Adrenal gland (tissue), 12 donors: ENCODE data around the gene SLC22A14. TPM values are rescaled to one million over a fixed set of nuclear protein-coding genes. Genes with fewer than 3 reads are reported as not detected.
"Not testable (repeated sequence)": the region's sequence is repeated elsewhere in the genome, so short reads cannot be mapped to it uniquely, and the experiment has no call there.

Experiments used
- DNase-seq, 7 donors: peaks; one replicate each; pipeline ENCODE4 v3.0.0-alpha.2; 2019 to 2020
- H3K27ac ChIP-seq, 5 donors: fragments of 200-600 bp; sonication (generic) in 4 of 5; 1 replicate in 3 of 5; 2 replicates in 2 of 5; pipeline versions ENCODE4 v1.5.1 to v1.8.0; 2016 to 2020; ENCODE audit warnings: mild to moderate bottlenecking in 1 of 5
- H3K27me3 ChIP-seq: fragments of 200-600 bp; 2 replicates; pipeline ENCODE4 v1.8.0; 2021
- H3K36me3 ChIP-seq, 2 donors: fragments of 200-600 bp; replicated peaks in 1 of 2; 1 replicate in 1 of 2; 2 replicates in 1 of 2; pipeline versions ENCODE4 v1.5.1 to v1.8.0; 2018 to 2022
- H3K4me1 ChIP-seq, 2 donors: fragments of 200-600 bp; replicated peaks in 1 of 2; 1 replicate in 1 of 2; 2 replicates in 1 of 2; pipeline versions ENCODE4 v1.5.1 to v1.8.0; 2018 to 2021
- H3K4me3 ChIP-seq, 4 donors: fragments of 200-600 bp; sonication (generic) in 3 of 4; one replicate each; pipeline ENCODE4 v1.5.1; 2016 to 2018
- H3K9me3 ChIP-seq, 3 donors: fragments of 200-600 bp; sonication (generic) in 1 of 3; replicated peaks in 1 of 3; 1 replicate in 2 of 3; 2 replicates in 1 of 3; pipeline versions ENCODE4 v1.5.1 to v1.8.0; 2016 to 2021
- CTCF ChIP-seq, 6 experiments: fragments of 450-650 bp in 4 of 6; fragments of 200-600 bp in 2 of 6; sonication (generic) in 1 of 6; IDR thresholded peaks; 1 replicate in 5 of 6; 2 replicates in 1 of 6; pipeline versions ENCODE4 v1.5.1 to v1.8.0; 2016 to 2021; ENCODE audit warnings: antibody characterized with exemption in 6 of 6, mild to moderate bottlenecking in 2 of 6, moderate library complexity in 1 of 6
- POLR2A ChIP-seq, 2 donors: fragments of 450-650 bp; IDR thresholded peaks; one replicate each; pipeline ENCODE4 v1.6.1; 2017; ENCODE audit warnings: antibody characterized with exemption in 2 of 2, mild to moderate bottlenecking in 2 of 2, moderate library complexity in 1 of 2
- WGBS, 4 donors: extraction: QIAGEN DNeasy Blood & Tissue Kit in 2 of 4; methylation state at CpG; one replicate each; pipeline versions ENCODE4 v1.1.5 to v1.1.7; 2013 to 2017; 5-methylcytosine and 5-hydroxymethylcytosine counted together
- intact Hi-C, 2 donors: fragments of 100-400 bp; cut with DNase I; formaldehyde crosslinking; loops; one replicate each; pipeline versions ENCODE4 v1.14.1 to v1.15.0; 2022 to 2023
- polyA plus RNA-seq, 3 donors: library from polyadenylated mRNA; stranded (reverse); fragments of 200-250 nt in 2 of 3; fragments of 350-450 nt in 1 of 3; fragmentation: Illumina TruSeq in 1 of 3; extraction: RNeasy Lipid Tissue Mini Kit (QIAGEN cat#74804) in 1 of 3; gene quantifications; one replicate each; pipeline ENCODE4 v1.2.3, GENCODE V29; 2013 to 2014
- total RNA-seq, 9 donors: library from RNA; depleted of rRNA in 4 of 9; stranded (reverse); fragments of >200 nt in 4 of 9; fragments of 120-200 nt in 1 of 9; fragmentation: NEBNext Ultra II Directional in 1 of 9; extraction: Animal tissue kit (Norgen Biotek cat#: 25700) in 1 of 9; gene quantifications; one replicate each; pipeline versions ENCODE4 v1.1.0 to v1.2.4, GENCODE V29; 2013 to 2023
- donor health status: healthy with polysubstance abuse.
- donor health status: Bipolar disorder and iron deficiency.
- donor health status: DM: yes; HTN: yes; CAD: no.
- donor health status: DM: no; HTN: no; CAD: no.
- donor health status: DM: no; HTN: no; CAD: no.
- donor health status: DM: yes; HTN: yes; CAD: no.

SLC22A14 gene
- total and polyA plus RNA-seq, 12 donors = 0.07 to 0.32 (median 0.11) TPM; not detected in 5

DNA sequence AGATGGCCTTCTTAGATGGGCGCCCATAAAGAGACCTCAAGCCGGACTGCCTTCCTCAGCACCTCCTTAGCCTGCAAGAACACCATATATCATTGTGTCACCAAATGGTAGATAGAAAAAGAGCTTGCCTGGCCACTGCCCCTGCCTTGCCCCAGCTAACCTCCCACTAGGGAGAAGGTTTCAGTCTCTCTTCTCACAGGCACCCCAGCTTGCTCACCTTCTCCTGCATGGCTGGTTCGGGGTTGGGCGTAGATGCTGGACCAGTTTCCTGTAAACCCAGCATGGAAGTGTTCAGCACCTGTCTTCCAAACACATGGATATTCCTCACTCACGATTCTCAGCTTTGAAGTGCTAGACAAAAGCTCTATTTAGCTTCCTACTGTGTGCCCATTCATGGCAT, 3.3 kb upstream of the SLC22A14 start:
- 84 to 93% (median 90%) methylated on average over 5 of the region's 5 CpGs for WGBS, 4 donors
- DNase-seq = no peak
- H3K36me3 ChIP-seq = no peaks in the 10 kb centered on the region
- intact Hi-C loops = no loop called here
- H3K27ac ChIP-seq = no peak overlapping the region
- no peak overlapping the region for H3K4me3 ChIP-seq
- H3K9me3 ChIP-seq = no peaks in the 10 kb centered on the region
- TF ChIP-seq CTCF (IDR thresholded peaks at IDR 0.05) (no peak), POLR2A (IDR thresholded peaks at IDR 0.05) (no peak)
- no peaks in the 10 kb centered on the region for H3K4me1 ChIP-seq
- no peaks in the 10 kb centered on the region for H3K27me3 ChIP-seq

DNA sequence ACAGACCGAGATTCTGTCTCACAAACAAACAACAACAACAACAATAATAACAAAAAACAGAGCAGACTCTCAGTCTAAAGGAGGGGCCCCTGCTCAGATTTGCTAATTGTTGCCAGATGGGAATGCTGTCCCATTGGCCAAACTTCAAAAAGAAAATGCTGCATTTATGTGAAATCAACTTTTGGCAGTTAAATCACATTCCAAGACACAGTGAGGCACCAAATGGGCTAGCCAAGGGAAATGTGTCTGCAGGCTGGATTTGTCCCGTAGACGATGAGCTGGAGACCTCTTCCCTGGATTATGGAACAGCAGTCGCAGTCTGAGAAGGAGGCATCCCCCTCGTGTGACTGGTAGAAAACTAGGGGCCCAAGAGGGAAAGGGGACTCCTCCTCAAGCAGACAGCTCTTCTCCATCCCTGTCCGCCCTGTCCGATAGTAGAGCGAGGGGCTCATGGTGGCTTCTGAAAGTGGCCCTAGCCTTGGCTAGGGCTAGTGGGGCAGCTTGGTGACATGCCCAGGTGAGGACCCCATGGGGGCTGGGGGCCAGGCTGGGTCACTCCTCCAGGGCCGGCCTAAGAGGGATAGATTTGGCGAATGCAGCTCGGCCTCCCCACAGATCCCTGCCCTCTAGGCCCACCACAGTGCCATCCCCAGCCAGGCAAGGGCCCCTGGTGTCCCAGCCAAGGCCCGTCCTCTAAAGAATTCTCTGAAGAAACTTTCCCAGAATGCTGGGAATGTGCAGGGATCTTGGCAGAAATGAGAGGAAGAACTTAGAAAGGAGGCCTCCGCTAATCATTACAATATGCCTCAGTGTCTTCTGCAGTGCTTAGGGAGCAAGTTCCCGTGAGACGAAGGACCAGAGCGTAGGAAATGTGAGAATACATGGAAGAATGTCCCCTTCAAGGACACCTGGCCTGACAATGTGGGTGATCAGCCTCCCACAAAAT, 2.0 kb downstream of the SLC22A14 start:
- intact Hi-C loops = no loop called here
- WGBS, 4 donors = 85 to 91% (median 88%) methylated on average over 9 to 16 of the region's 16 CpGs
- DNase-seq = no peak
- H3K27me3 ChIP-seq = no peaks in the 10 kb centered on the region
- H3K4me3 ChIP-seq = no peak overlapping the region
- TF ChIP-seq POLR2A (IDR thresholded peaks at IDR 0.05) = no peak
- TF ChIP-seq CTCF (IDR thresholded peaks at IDR 0.05) = no peak
- no peaks in the 10 kb centered on the region for H3K9me3 ChIP-seq
- no peaks in the 10 kb centered on the region for H3K4me1 ChIP-seq
- H3K27ac ChIP-seq = no peak overlapping the region
- H3K36me3 ChIP-seq = no peaks in the 10 kb centered on the region

DNA sequence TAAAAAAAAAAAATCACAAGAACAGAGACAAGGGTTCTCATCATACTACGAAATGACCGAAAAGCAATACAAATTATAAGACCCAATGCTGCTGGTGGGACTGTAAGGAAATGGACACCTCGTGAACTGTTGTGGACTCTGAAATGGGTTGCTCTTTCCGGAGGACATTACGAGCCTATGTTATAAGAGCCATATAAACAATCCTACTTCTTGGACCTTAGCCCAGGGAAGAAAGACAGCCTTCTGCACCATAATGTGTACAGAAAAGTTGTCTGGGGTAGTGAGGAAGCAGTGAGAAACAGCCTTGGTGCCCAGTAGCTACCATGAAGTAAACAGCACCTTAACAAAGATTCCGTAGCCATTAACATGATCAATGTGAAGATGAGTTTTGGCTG, 2.7 kb downstream of the SLC22A14 start:
- 86 to 93% (median 93%) methylated on average over 6 of the region's 6 CpGs for WGBS, 4 donors
- no peak overlapping the region for H3K4me3 ChIP-seq
- no peak for DNase-seq
- H3K9me3 ChIP-seq = no peaks in the 10 kb centered on the region
- H3K27ac ChIP-seq = no peak overlapping the region
- no peaks in the 10 kb centered on the region for H3K36me3 ChIP-seq
- H3K4me1 ChIP-seq = no peaks in the 10 kb centered on the region
- TF ChIP-seq CTCF (IDR thresholded peaks at IDR 0.05) (no peak), POLR2A (IDR thresholded peaks at IDR 0.05) (no peak)
- intact Hi-C loops = no loop called here
- no peaks in the 10 kb centered on the region for H3K27me3 ChIP-seq

DNA sequence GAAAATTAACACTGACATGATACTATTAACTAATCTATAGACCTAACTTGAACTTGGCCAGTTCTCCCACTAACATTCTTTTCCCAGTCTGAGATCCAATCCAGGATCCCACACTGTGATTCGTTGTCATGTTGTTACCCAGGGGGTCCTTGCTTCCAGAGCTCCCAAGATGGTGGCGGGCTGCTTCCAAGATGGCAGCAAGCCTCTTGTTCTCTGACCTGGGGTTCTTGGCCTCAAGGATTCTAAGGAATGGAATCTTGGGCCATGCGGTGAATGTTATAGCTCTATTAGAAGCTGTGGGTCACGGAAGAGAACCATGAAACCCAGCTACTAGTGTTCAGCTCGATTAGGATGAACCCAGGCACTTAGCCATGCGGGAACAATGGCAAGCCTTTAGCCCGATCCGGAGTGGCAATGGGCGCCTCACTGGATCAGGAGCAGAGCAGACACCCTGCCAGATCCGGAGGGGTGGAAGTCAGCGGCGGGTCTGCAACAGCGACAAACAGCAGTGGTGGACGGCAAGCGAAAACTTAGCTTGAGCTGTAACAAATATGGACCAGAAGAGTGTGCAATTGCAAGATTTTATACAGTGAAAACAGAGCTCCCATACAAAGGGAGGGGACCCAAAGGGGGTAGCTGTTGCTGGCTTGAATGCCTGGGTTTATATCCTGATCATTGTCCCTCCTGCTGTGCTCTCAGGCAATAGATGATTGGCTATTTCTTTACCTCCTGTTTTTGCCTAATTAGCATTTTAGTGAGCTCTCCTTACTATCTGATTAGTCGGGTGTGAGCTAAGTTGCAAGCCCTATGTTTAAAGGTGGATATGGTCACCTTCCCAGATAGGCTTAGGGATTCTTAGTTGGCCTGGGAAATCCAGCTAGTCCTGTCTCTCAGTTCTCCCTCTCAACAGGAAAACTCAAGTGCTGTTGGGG, 7.5 kb downstream of the SLC22A14 start:
- H3K4me3 ChIP-seq, DNase-seq, H3K36me3 ChIP-seq, H3K4me1 ChIP-seq, H3K27ac ChIP-seq, H3K9me3 ChIP-seq, intact Hi-C loops, H3K27me3 ChIP-seq: not testable (repeated sequence)
- WGBS, 4 donors = 88 to 95% (median 92%) methylated on average over 16 of the region's 16 CpGs

GRCh38 chr3:38297053-38297452, 15.0 kb downstream of the SLC22A14 start:
- H3K4me3 ChIP-seq, H3K36me3 ChIP-seq, intact Hi-C loops, H3K27me3 ChIP-seq, H3K27ac ChIP-seq, H3K4me1 ChIP-seq, DNase-seq, H3K9me3 ChIP-seq: not testable (repeated sequence)
- WGBS, 4 donors = 75 to 87% (median 82%) methylated on average over 4 of the region's 4 CpGs
